COLO668 (cell line): ENCODE measurements around the gene CFHR2.
"Not testable (repeated sequence)": the region's sequence is repeated elsewhere in the genome, so short reads cannot be mapped to it uniquely, and the experiment has no call there.

Source experiments
- DNase-seq: peaks from one replicate; lab custom pipeline; 2025; ENCODE audit not compliant: unreplicated experiment; lab: John Stamatoyannopoulos, UW

Gene CFHR2

DNA sequence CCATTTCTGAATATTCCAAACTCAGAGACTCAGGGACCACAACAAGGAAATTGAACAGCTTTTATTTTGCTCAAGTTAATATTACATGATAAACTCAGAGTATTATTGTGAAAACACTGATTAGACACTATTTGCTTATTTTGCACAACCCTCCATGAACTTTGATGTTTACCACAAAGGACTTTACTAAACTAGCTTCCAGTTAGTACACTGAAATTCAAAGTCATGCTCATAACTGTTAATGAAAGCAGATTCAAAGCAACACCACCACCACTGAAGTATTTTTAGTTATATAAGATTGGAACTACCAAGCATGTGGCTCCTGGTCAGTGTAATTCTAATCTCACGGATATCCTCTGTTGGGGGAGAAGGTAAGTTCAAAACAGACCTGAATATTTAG lies at the start of gene CFHR2:
Gene CFHR2 (plus strand): TSS at position 171 of the 400 bp plus-strand sequence. CDS start 143 bp downstream, at position 314.
- not testable (repeated sequence) for DNase-seq

DNA sequence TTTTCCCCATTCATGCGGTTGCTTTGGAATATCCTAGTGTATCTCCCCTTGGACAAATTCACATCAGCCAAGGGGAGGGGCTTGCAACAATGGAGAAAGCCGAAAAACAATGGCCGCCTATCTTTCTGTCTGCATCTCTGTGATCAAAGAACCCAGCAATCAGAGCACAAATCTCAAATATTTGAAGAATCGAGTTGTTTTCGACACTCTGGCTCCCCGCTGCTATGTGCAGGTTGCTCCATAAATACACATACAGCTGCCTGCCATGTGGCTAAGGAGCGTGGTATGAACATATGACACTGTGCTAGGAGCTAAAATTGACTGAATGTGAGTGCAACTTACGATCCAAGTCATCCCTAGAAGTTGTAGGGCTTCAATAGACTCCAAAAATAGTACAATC lies 47.2 kb upstream of the CFHR2 start:
- DNase-seq = no peak

GRCh38 chr1:196897158-196897828 lies 46.2 kb upstream of the CFHR2 start:
- DNase-seq = no peak

GRCh38 chr1:196902344-196902743 lies 41.2 kb upstream of the CFHR2 start:
- DNase-seq = no peak

GRCh38 chr1:196910215-196910614 lies 33.3 kb upstream of the CFHR2 start:
- no peak for DNase-seq

GRCh38 chr1:196912283-196912682 lies 31.3 kb upstream of the CFHR2 start:
- DNase-seq = not testable (repeated sequence)

GRCh38 chr1:196926839-196927238 lies 16.7 kb upstream of the CFHR2 start:
- DNase-seq = not testable (repeated sequence)

DNA sequence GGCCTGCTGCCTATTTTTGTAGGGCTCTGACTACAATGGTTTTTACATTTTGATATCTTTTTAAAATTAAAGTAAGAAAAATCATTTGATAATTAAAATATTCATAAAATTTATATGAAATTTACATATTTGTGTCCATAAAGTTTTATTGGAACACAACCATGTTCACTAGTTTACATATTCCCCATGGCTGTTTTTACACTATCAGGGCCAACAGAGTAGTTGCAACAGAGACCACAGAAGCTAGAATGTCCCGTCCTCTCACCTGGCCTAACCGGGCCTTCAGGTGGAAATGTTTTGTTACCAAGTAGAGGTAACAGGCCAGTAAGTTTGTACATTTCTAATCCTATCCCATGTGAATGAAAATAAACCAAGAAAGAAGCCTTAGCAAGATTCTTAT lies 10.7 kb upstream of the CFHR2 start:
- DNase-seq = not testable (repeated sequence)

GRCh38 chr1:196933531-196934189 lies 9.9 kb upstream of the CFHR2 start:
- no peak for DNase-seq

GRCh38 chr1:196941474-196941873 lies 2.1 kb upstream of the CFHR2 start:
- peak; percentile 50 for DNase-seq

- no peak for DNase-seq
These were observed 8.3 kb downstream of the CFHR2 start for GRCh38 chr1:196951711-196952394.

- no peak for DNase-seq
These were observed 11.2 kb downstream of the CFHR2 start for GRCh38 chr1:196954778-196955177.

DNA sequence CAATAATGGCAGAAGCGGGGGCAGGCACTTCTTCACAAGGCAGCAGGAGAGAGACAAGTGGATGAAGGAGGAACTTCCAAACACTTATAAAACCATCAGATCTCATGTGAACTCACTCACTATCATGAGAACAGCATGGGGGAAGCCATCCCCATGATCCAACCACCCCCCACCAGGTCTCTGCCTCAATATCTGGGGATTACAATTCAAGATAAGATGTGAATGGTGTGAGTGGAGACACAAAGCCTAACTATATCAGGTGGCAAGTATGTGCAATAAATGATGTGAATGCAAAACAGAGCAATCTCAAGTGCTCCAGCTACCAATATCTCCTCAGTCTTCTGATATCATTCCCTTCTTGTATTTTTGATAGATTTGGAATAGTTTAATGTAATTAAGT lies 12.4 kb downstream of the CFHR2 start:
- DNase-seq = no peak

GRCh38 chr1:196960854-196961253 lies 17.3 kb downstream of the CFHR2 start:
- DNase-seq = no peak

DNA sequence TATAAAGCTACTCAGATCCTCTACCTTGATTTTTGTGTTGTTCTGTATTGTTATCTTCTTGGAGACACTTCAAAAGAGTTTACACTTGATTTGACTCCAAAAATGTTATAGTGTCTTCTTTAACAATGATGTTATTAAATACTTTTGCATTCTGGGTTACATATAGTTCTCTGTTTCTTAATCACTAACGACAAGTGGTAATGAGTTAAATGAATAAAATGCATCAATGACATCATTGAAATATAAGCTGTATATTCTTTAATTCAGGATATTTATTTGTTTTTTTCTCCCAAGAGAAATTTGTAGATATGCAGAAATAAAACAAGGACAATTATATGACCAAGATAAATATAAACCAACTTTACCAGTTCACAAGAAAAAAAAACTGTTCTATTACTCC lies 26.6 kb downstream of the CFHR2 start:
- DNase-seq = no peak

- no peak for DNase-seq
These were observed 32.7 kb downstream of the CFHR2 start for GRCh38 chr1:196976278-196976677.

- no peak for DNase-seq
These were observed 33.7 kb downstream of the CFHR2 start, which contains the start of gene CFHR5 for GRCh38 chr1:196977278-196977677. CFHR5 (plus strand) TSS chr1:196977556; CDS start chr1:196977665, 109 bp downstream.

DNA sequence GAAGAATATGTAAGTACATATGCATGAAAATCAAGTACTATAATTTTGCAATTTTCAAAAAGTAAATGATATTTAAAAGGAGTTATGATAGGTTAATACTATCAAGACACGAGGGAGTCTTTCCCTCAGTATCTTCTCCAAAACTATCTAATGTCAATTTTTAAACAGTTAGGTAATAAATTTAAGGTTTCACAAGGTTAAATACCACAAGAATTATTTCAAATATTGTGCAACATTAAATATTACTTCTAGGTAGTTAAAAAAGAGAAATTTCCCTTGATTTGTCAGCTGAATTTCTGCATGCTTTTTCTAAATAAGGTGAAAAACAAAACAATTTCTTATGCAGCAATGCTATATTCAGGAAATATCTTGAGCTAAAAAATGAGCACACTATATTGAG lies 37.3 kb downstream of the CFHR2 start:
- no peak for DNase-seq

GRCh38 chr1:196982247-196982646 lies 38.7 kb downstream of the CFHR2 start:
- not testable (repeated sequence) for DNase-seq

GRCh38 chr1:196991919-196992651 lies 48.5 kb downstream of the CFHR2 start:
- DNase-seq = peak; percentile 86

- DNase-seq = no peak
These were observed 50.4 kb downstream of the CFHR2 start for GRCh38 chr1:196993916-196994315.
